Left renal pelvis (tissue), 4 donors: ENCODE results near the gene HERC6. TPM values are rescaled to one million over a fixed set of nuclear protein-coding genes. Genes with fewer than 3 reads are reported as not detected.

Experiments
- polyA plus RNA-seq, 4 donors: library from polyadenylated mRNA; unstranded; fragments of 120-200 nt; gene quantifications; one replicate each; pipeline ENCODE4 v1.2.1, GENCODE V29; 2013; ENCODE audit not compliant: insufficient read length in 4 of 4

The HERC6 gene
- polyA plus RNA-seq, 4 donors: 4.4 to 9.1 (median 8.9) TPM

Other genes with a start within 250 kb of the HERC6 start
- 10 to 100 TPM in 2 of 4 donors, 1 to 10 TPM in 2; 5.3 to 11.9 (median 9.5) TPM for gene ABCG2, start 220.2 kb upstream of the HERC6 start, polyA plus RNA-seq
- 10 to 100 TPM; 14.6 to 20.5 (median 17.7) TPM for gene PPM1K, start 94.3 kb upstream of the HERC6 start, polyA plus RNA-seq
- gene HERC5, start 78.3 kb downstream of the HERC6 start, polyA plus RNA-seq: 1 to 10 TPM; 4.8 to 6.6 (median 5.5) TPM
- 100 to 1,000 TPM; 110 to 130 (median 117) TPM for gene PYURF, start 144.9 kb downstream of the HERC6 start, polyA plus RNA-seq
- 10 to 100 TPM; 12.2 to 17.7 (median 16.6) TPM for gene HERC3, start 213.6 kb downstream of the HERC6 start, polyA plus RNA-seq